GM18520 (cell line): ENCODE results near the gene RAB31.

Experiments used
- ATAC-seq: cut with Tn5 transposase; IDR thresholded peaks from one replicate; pipeline ENCODE4 v1.9.1; 2021; ENCODE audit not compliant: unreplicated experiment

The RAB31 gene

GRCh38 chr18:9691235-9691634 lies 16.9 kb upstream of the RAB31 start:
- ATAC-seq: no peak

- no peak for ATAC-seq
Measured at GRCh38 chr18:9694174-9694573, 13.9 kb upstream of the RAB31 start.

- no peak for ATAC-seq
Measured at GRCh38 chr18:9694952-9695495, 13.1 kb upstream of the RAB31 start.

- ATAC-seq: no peak
Measured at GRCh38 chr18:9695605-9696004, 12.5 kb upstream of the RAB31 start.

GRCh38 chr18:9696112-9696511 lies 12.0 kb upstream of the RAB31 start:
- no peak for ATAC-seq

GRCh38 chr18:9696701-9697100 lies 11.4 kb upstream of the RAB31 start:
- no peak for ATAC-seq

GRCh38 chr18:9697121-9697520 lies 11.0 kb upstream of the RAB31 start:
- ATAC-seq: no peak

GRCh38 chr18:9698497-9698896 lies 9.6 kb upstream of the RAB31 start:
- ATAC-seq: no peak

- ATAC-seq: no peak
Measured at GRCh38 chr18:9700261-9700796, 7.8 kb upstream of the RAB31 start.

- ATAC-seq: no peak
Measured at GRCh38 chr18:9701609-9702349, 6.3 kb upstream of the RAB31 start.

- no peak for ATAC-seq
Measured at GRCh38 chr18:9704233-9705118, 3.6 kb upstream of the RAB31 start.

- no peak for ATAC-seq
Measured at GRCh38 chr18:9705183-9705829, 2.8 kb upstream of the RAB31 start.

GRCh38 chr18:9706081-9706935 lies 1.8 kb upstream of the RAB31 start:
- no peak for ATAC-seq

GRCh38 chr18:9707381-9708056 lies 582 bp upstream of the RAB31 start:
- no peak for ATAC-seq

GRCh38 chr18:9708434-9709303 lies 568 bp downstream of the RAB31 start:
- ATAC-seq: no peak

- ATAC-seq: no peak
Measured at GRCh38 chr18:9709304-9709877, 1.3 kb downstream of the RAB31 start.

GRCh38 chr18:9710037-9710436 lies 1.9 kb downstream of the RAB31 start:
- ATAC-seq: no peak

GRCh38 chr18:9711361-9712129 lies 3.4 kb downstream of the RAB31 start:
- peak; percentile 78 for ATAC-seq
